A549 (cell line): ENCODE data around the gene INSM1. TPM values are rescaled to one million over a fixed set of nuclear protein-coding genes. Genes with fewer than 3 reads are reported as not detected.

Source experiments
- ATAC-seq, 2 experiments: fragments of 200-7000 bp in 1 of 2; fragments of >200 bp in 1 of 2; cut with Nextera tagmentation in 1 of 2; cut with Tn5 transposase in 1 of 2; 3 replicates each; pipeline versions ENCODE4 v1.8.0 to v1.9.1; 2018 to 2020; ENCODE audit warnings: mild to moderate bottlenecking in 1 of 2, moderate library complexity in 1 of 2
- CTCF ChIA-PET: fragments of 300-600 bp; sonication (Branson Sonifier 250); formaldehyde crosslinking; extraction: SDS; loops from one replicate; lab custom pipeline; 2021; ENCODE audit warnings: antibody characterized with exemption, inconsistent platforms; lab: Yijun Ruan, JAX
- POLR2A ChIA-PET: fragments of 350-600 bp; formaldehyde crosslinking; extraction: SDS; loops from one replicate; lab custom pipeline; 2021; ENCODE audit warnings: antibody characterized with exemption, inconsistent platforms; lab: Yijun Ruan, JAX
- DNase-seq, 2 experiments: peaks; one replicate each; pipeline versions ENCODE4 v3.0.0 to v3.0.0-alpha.2; 2011 to 2016; ENCODE audit warnings: low read depth in 1 of 2, low spot score in 1 of 2
- FAIRE-seq: peaks from 2 replicates; lab custom pipeline; 2011; peaks lifted over from hg19 to GRCh38; lab: Jason Lieb, UNC
- H3K27ac ChIP-seq, 2 experiments: fragments of >200 bp; sonication (Bioruptor Twin); formaldehyde crosslinking; 3 replicates each; pipeline ENCODE4 v1.5.1; 2016 to 2017
- H3K4me1 ChIP-seq: fragments of >200 bp; sonication (Bioruptor Twin); formaldehyde crosslinking; 3 replicates; pipeline ENCODE4 v1.6.1; 2016
- H3K4me2 ChIP-seq: fragments of >200 bp; sonication (Bioruptor Twin); formaldehyde crosslinking; 3 replicates; pipeline ENCODE4 v1.6.1; 2016
- H3K4me3 ChIP-seq: fragments of >200 bp; sonication (Bioruptor Twin); formaldehyde crosslinking; 3 replicates; pipeline ENCODE4 v1.5.1; 2016
- H3K9me3 ChIP-seq: fragments of >200 bp; sonication (Bioruptor Twin); formaldehyde crosslinking; 3 replicates; pipeline ENCODE4 v1.6.1; 2016
- HOXB13 ChIP-seq: fragments of 250-450 bp; sonication (Bioruptor Pico); IDR thresholded peaks from 2 replicates; pipeline ENCODE4 v1.5.0; 2020; ENCODE audit warnings: low read depth, mild to moderate bottlenecking, moderate library complexity
- NFE2L2 ChIP-seq: fragments of 150-350 bp; conservative IDR thresholded peaks from 2 replicates; pipeline ENCODE4 v1.6.1; 2014; ENCODE audit warnings: low read length
- WGBS: methylation state at CpG from one replicate; pipeline ENCODE4 v1.1.6; 2017; ENCODE audit errors: missing lambda C conversion rate; 5-methylcytosine and 5-hydroxymethylcytosine counted together
- polyA plus RNA-seq, 4 experiments: library from polyadenylated mRNA; depleted of rRNA in 3 of 4; stranded (reverse); fragments of >200 nt; fragmentation: RNase III in 1 of 4; extraction: RNeasy Plus Mini Kit Qiagen cat#74134 plus additional on column Dnase treatment in 1 of 4; gene quantifications; 2 replicates in 3 of 4; 3 replicates in 1 of 4; pipeline ENCODE4 v1.2.3, GENCODE V29; 2011 to 2017

INSM1 gene
- polyA plus RNA-seq, 2 of the 4 experiments (the other 2 are of a cell fraction): not detected

DNA sequence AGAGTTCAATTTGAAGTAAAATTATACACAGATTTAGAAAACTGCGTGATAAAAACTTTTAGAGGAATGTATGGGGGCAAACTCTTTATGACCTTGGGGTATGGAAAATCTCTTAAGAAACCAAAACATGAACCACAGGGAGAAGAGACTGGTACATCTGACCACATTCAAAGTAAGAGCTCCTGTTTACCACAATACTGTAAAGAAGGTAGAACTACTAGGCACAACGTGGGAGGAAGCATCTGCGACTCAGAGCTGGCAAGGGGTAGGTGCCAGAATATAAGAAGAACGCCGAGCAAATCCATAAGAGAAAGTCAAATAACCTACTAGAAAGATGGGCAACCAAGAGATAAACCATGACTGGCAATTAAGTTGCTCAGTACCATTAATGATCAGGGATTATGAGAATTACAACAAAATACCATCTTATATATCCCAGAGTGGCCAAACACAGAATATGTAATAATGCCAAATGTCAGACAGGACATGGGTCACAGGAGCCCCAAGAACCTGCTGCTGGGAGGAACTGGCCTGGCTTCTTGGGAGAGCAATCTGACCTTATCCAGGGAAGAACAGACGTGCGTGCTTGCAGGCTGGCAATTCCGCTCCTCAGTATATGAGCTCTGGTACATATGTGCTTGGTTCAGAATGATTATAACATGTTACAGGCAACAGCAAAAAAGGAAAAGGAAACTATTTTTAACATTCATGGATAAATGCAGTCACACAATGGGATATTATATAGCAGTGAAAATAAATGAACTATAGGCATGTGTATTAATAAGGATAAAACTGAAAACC is 50.2 kb downstream of the INSM1 start:
- WGBS: 80% methylated on average over 8 of the region's 8 CpGs
- no peak for DNase-seq
- FAIRE-seq: no peak
- H3K4me3 ChIP-seq: no peak overlapping the region
- peak; percentile 83 for TF ChIP-seq NFE2L2
- no peak for TF ChIP-seq HOXB13
- TF ChIP-seq, all 56 proteins: peak for 1
- CTCF ChIA-PET: no interaction called here
- H3K27ac ChIP-seq: no peak overlapping the region
- no peak overlapping the region for H3K4me2 ChIP-seq
- POLR2A ChIA-PET: no interaction called here
- no peaks in the 10 kb centered on the region for H3K4me1 ChIP-seq
- no peaks in the 10 kb centered on the region for H3K9me3 ChIP-seq
- ATAC-seq: no peak
